ENCODE measurements around the gene TAOK2. TPM values are rescaled to one million over a fixed set of nuclear protein-coding genes. Genes with fewer than 3 reads are reported as not detected.
"Not testable (repeated sequence)": the region's sequence is repeated elsewhere in the genome, so short reads cannot be mapped to it uniquely, and the experiment has no call there.

Gene TAOK2
- total RNA-seq, 2 experiments from 2014 or later = 13.1 to 14.1 TPM

GRCh38 chr16:30011714-30012504 is 38.2 kb downstream of the TAOK2 start:
- Mint-ChIP-seq H3K27me3 (peaks cover 26% of the 10 kb centered on the region), H3K9me3 (no peaks in the 10 kb centered on the region), H3K27ac (no peak overlapping the region), H3K4me3 (peak overlapping the region; percentile 89), H3K36me3 (ENCODE audit: low read depth) (no peaks in the 10 kb centered on the region), H3K4me1 (ENCODE audit: low read depth) (peaks cover 11% of the 10 kb centered on the region)
- peak overlapping the region; percentile 12 for H3K4me3 ChIP-seq (ENCODE audit: low read length)
- POLR2A ChIA-PET = no interaction called here
- H3K4me1 ChIP-seq (ENCODE audit: insufficient read depth, low read length) = peaks cover 19% of the 10 kb centered on the region
- no peak for ATAC-seq (ENCODE audit: poor library complexity)
- no peaks in the 10 kb centered on the region for H3K36me3 ChIP-seq (ENCODE audit: insufficient read depth, low read length)
- TF ChIP-seq, protein P1, sequence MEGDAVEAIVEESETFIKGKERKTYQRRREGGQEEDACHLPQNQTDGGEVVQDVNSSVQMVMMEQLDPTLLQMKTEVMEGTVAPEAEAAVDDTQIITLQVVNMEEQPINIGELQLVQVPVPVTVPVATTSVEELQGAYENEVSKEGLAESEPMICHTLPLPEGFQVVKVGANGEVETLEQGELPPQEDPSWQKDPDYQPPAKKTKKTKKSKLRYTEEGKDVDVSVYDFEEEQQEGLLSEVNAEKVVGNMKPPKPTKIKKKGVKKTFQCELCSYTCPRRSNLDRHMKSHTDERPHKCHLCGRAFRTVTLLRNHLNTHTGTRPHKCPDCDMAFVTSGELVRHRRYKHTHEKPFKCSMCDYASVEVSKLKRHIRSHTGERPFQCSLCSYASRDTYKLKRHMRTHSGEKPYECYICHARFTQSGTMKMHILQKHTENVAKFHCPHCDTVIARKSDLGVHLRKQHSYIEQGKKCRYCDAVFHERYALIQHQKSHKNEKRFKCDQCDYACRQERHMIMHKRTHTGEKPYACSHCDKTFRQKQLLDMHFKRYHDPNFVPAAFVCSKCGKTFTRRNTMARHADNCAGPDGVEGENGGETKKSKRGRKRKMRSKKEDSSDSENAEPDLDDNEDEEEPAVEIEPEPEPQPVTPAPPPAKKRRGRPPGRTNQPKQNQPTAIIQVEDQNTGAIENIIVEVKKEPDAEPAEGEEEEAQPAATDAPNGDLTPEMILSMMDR (IDR thresholded peaks at IDR 0.05) = no peak
- no peak overlapping the region for H3K27ac ChIP-seq (ENCODE audit: low read depth in 1 of 2, low read length in 2 of 2)
- DNase-seq = no peak
- intact Hi-C loops (cut with DNase I, micrococcal nuclease) = no loop called here
- peaks cover 0 to 17% of the 10 kb centered on the region in 2 experiments for H3K9me3 ChIP-seq (ENCODE audit: control insufficient read depth in 1 of 2, insufficient read depth in 1 of 2, low read length in 2 of 2)
- CTCF ChIA-PET = no interaction called here
- peaks cover 19 to 20% of the 10 kb centered on the region in 2 experiments for H3K27me3 ChIP-seq (ENCODE audit: control insufficient read depth in 1 of 2, insufficient read depth in 2 of 2, low read length in 2 of 2)

DNA sequence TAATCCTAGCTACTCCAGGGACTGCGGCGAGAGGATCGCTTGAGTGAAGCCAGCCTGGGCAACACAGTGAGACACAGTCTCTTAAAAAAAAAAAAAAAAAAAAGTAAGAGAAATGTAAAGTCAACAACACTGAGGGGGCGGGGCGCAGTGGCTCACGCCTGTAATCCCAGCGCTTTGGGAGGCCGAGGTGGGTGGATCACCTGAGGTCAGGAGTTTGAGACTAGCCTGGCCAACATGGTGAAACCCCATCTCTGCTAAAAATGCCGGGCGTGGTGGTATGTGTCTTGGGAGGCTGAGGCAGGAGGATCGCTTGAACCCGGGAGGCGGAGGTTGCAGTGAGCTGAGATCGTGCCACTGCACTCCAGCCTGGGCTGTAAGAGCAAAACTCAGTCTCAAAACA is 38.9 kb downstream of the TAOK2 start:
- Mint-ChIP-seq H3K4me3 (peak overlapping the region; percentile 58), H3K27me3 (peaks cover 26% of the 10 kb centered on the region), H3K4me1 (ENCODE audit: low read depth) (peaks cover 11% of the 10 kb centered on the region)
- ATAC-seq (ENCODE audit: poor library complexity); POLR2A ChIA-PET; H3K36me3 Mint-ChIP-seq (ENCODE audit: low read depth); intact Hi-C loops (cut with DNase I, micrococcal nuclease); H3K4me3 ChIP-seq (ENCODE audit: low read length); DNase-seq; H3K27ac Mint-ChIP-seq; H3K9me3 Mint-ChIP-seq; H3K36me3 ChIP-seq (ENCODE audit: insufficient read depth, low read length); H3K27ac ChIP-seq (ENCODE audit: low read depth in 1 of 2, low read length in 2 of 2): not testable (repeated sequence)
- CTCF ChIA-PET = interaction anchor here (1.4 kb wide), 1 partner anchor 205 kb away, joined by 3 read pairs; no protein-coding TSS in a partner anchor
- Histone ChIP-seq H3K27me3 (ENCODE audit: control insufficient read depth in 1 of 2, insufficient read depth in 2 of 2, low read length in 2 of 2) (peaks cover 17 to 20% of the 10 kb centered on the region in 2 experiments), H3K4me1 (ENCODE audit: insufficient read depth, low read length) (peaks cover 19% of the 10 kb centered on the region), H3K9me3 (ENCODE audit: control insufficient read depth in 1 of 2, insufficient read depth in 1 of 2, low read length in 2 of 2) (peaks cover 0 to 17% of the 10 kb centered on the region in 2 experiments)

DNA sequence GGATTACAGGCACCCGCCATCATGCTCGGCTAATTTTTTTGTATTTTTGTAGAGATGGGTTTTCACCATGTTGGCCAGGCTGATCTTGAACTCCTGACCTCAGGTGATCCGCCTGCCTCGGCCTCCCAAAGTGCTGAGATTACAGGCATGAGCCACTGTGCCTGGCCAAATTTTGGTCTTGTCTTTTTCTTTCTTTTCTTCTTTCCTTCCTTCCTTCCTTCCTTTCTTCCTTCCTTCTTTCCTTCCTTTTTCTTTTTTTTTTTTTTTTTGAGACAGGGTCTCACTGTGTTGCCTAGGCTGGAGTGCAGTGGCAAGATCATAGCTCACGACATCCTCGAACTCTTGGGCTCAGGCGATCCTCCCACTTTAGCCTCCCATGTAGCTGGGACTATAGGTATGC is 41.8 kb downstream of the TAOK2 start:
- H3K36me3 Mint-ChIP-seq (ENCODE audit: low read depth); ATAC-seq (ENCODE audit: poor library complexity); H3K36me3 ChIP-seq (ENCODE audit: insufficient read depth, low read length); H3K9me3 ChIP-seq (ENCODE audit: control insufficient read depth in 1 of 2, insufficient read depth in 1 of 2, low read length in 2 of 2); intact Hi-C loops (cut with DNase I, micrococcal nuclease); H3K9me3 Mint-ChIP-seq; POLR2A ChIA-PET; H3K27ac ChIP-seq (ENCODE audit: low read depth in 1 of 2, low read length in 2 of 2); H3K27ac Mint-ChIP-seq; H3K4me3 ChIP-seq (ENCODE audit: low read length); H3K4me1 Mint-ChIP-seq (ENCODE audit: low read depth); H3K4me3 Mint-ChIP-seq; DNase-seq: not testable (repeated sequence)
- Histone ChIP-seq H3K4me1 (ENCODE audit: insufficient read depth, low read length) (peaks cover 11% of the 10 kb centered on the region), H3K27me3 (ENCODE audit: control insufficient read depth in 1 of 2, insufficient read depth in 2 of 2, low read length in 2 of 2) (peaks cover 10 to 12% of the 10 kb centered on the region in 2 experiments)
- CTCF ChIA-PET = interaction anchor here (1.1 kb wide), 1 partner anchor 10 kb away, joined by 3 read pairs; no protein-coding TSS in a partner anchor
- H3K27me3 Mint-ChIP-seq = peaks cover 13% of the 10 kb centered on the region

DNA sequence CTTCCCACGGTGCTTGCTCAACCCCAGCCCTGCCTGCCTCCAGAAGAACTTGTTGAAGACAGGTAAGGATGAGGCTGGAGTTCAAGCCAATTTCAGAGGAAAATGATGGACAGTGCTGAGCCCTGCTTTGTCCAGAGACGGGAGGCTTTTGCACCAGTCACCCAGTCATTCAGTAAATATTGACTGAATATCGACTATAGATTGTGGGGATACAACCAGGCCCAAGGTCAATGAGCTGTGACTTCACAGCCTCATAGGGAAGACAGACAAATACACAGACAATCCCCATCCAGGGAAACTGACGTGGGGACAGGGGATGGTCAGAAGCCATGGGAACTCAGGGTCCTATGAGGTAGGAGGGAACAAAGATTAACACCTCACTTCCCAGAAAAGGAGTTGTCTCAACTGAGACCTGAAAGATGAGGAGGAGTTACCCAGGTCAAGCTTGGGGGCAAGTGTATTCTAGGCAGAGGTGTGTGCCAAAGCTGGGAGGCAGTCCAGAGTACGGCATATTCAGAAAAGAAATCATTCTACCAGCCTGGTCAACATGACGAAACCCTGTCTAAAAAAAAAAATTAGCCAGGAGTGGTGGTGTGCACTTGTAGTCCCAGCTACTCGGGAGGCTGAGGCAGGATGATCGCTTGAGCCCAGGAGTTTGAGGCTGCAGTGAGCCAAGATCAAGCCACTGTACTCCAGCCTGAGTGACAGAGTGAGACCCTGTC is 43.0 kb downstream of the TAOK2 start:
- no peak for DNase-seq
- Mint-ChIP-seq H3K4me1 (ENCODE audit: low read depth) (peaks cover 16% of the 10 kb centered on the region), H3K27me3 (peaks cover 10% of the 10 kb centered on the region), H3K27ac (no peak overlapping the region), H3K4me3 (no peak overlapping the region), H3K36me3 (ENCODE audit: low read depth) (no peaks in the 10 kb centered on the region), H3K9me3 (no peaks in the 10 kb centered on the region)
- no peak for ATAC-seq (ENCODE audit: poor library complexity)
- POLR2A ChIA-PET = no interaction called here
- H3K36me3 ChIP-seq (ENCODE audit: insufficient read depth, low read length) = no peaks in the 10 kb centered on the region
- intact Hi-C loops (cut with DNase I, micrococcal nuclease) = no loop called here
- H3K27ac ChIP-seq (ENCODE audit: low read depth in 1 of 2, low read length in 2 of 2) = no peak overlapping the region
- H3K27me3 ChIP-seq (ENCODE audit: control insufficient read depth in 1 of 2, insufficient read depth in 2 of 2, low read length in 2 of 2) = peaks cover 5 to 6% of the 10 kb centered on the region in 2 experiments
- peaks cover 15% of the 10 kb centered on the region for H3K4me1 ChIP-seq (ENCODE audit: insufficient read depth, low read length)
- no peak overlapping the region for H3K4me3 ChIP-seq (ENCODE audit: low read length)
- TF ChIP-seq, protein P1 (IDR thresholded peaks at IDR 0.05) = no peak
- H3K9me3 ChIP-seq (ENCODE audit: control insufficient read depth in 1 of 2, insufficient read depth in 1 of 2, low read length in 2 of 2) = peaks cover 0 to 6% of the 10 kb centered on the region in 2 experiments
- CTCF ChIA-PET = interaction anchor here (1.1 kb wide), 1 partner anchor 15 kb away, joined by 5 read pairs; no protein-coding TSS in a partner anchor

All from CD4-positive, alpha-beta T cell (primary cell).